CD4-positive, alpha-beta T cell treated with Interleukin-12 subunit alpha and Interleukin-12 subunit beta, for 1 hour (primary cell): ENCODE measurements around the gene C1D.
"Not testable (repeated sequence)": the region's sequence is repeated elsewhere in the genome, so short reads cannot be mapped to it uniquely, and the experiment has no call there.

ENCODE experiments used
- DNase-seq: peaks from one replicate; pipeline ENCODE4 v3.0.0-alpha.2; 2020

The C1D gene

DNA sequence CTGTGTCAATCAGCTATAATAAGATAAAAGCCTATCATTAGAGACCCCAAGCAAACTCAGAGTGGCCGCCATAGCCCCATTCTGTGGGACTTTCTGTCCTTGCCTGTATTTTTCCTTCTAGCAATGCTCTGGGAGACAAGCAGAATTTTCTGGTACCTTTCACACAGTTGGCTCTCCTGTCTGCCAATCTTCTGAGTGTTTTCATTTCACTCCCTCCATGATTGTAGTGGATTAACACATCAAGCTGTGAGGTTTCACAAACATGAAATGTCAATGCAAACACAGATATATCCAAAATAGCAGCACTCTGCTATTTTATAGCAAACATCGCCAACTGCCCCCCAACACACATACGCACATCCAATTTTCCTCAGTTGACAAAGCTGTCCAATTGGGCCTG is 64.9 kb downstream of the C1D start:
- no peak for DNase-seq

GRCh38 chr2:67997528-67997900 is 65.3 kb downstream of the C1D start:
- DNase-seq, result no peak

DNA sequence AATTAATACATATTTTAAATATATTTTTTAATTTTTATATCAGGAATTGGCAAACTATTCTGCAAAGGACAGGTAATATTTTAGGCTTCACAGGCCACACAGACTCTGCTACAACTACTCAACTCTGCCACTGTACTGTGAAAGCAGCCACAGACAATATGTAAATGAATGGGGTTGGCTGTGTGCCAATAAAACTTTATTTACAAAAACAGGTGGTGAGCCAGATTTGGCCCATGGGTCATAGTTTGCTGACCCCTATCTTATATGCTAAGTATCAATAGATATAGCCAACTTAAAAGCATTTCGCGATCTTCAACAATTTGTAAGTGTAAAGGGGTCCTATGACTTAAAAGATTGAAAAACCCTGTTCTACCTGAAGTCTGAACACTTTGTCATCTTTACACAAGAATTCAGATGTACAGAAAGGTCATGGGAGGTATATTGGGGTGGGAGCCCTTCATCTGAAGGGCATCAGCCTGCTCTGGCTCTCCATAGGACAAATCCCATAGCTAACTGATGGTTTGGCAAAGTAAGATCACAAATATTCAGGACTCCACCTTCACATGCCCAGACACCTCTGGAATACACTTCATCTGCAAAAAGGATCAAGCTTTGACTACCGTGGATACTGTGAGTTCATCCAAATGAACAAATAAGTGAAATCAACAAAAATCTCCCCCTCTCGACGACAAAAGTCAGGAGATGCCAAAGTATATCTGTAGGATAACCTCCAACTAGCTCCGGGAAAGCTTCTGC is 65.9 kb downstream of the C1D start:
- no peak for DNase-seq

GRCh38 chr2:67994716-67995115 is 68.1 kb downstream of the C1D start:
- no peak for DNase-seq

DNA sequence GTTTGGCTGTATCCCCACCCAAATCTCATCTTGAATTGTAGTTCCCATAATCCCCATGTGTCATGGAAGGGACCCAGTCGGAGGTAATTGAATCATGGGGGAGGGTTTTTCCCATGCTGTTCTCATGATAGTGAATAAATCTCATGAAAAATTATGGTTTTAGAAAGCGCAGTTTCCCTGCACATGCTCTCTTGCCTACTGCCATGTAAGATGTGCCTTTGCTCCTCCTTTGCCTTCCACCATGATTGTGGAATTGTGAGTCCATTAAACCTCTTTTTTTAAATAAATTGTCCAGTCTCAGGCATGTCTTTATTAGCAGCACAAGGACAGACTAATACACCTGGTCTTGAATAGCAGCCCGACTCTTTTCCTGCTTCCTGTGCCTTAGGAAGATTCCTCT is 68.7 kb downstream of the C1D start:
- not testable (repeated sequence) for DNase-seq

- DNase-seq, result no peak
Measured at GRCh38 chr2:67993329-67993728, 69.5 kb downstream of the C1D start.

DNA sequence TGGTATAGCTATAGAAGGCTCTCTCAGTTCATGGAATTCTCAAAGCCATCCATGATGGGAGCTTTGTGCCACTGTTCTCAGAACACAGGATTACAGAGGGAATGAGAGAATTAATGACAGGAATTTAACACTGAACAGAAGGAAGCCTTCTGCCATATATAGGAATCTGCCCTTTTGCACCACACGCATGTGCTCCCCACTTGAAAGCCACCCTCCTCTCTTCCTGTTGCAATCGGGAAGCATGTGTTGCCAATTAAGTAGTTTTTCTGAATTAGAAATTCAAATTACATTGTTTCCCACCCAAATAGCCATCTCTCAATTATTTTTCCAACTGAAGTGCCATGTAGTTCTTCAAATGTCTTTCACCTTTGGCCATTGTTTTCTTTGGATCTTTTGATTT is 71.3 kb downstream of the C1D start:
- DNase-seq, result no peak
